Measurements from ENCODE around the gene SUMO1.
"Not testable (repeated sequence)": the region's sequence is repeated elsewhere in the genome, so short reads cannot be mapped to it uniquely, and the experiment has no call there.

Gene SUMO1

DNA sequence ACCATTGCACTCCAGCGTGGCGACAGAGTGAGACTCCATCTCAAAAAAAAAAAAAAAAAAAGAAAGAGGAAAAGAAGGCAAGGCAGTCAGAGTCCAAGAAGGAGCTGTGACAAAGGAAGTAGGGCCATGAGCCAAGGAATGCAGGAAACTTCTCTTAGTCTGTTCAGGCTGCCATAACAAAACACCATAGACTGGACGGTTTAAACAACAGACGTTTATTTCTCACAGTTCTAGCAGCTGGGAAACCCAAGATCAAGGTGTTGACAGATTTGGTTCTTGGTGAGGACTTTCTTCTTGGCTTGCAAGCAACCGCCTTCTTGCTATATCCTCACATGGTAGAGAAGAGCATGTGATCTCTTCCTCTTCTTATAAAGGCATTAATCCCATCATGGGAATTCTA lies 13.1 kb upstream of the SUMO1 start:
- Histone ChIP-seq H3K9ac (ENCODE audit: low read depth, low read length) (no peak overlapping the region), H3K4me3 (ENCODE audit: low read depth, low read length) (no peak overlapping the region), H3K9me3 (ENCODE audit: control insufficient read depth, insufficient read depth, low read length) (no peaks in the 10 kb centered on the region), H3K27ac (ENCODE audit: low read depth, low read length) (no peak overlapping the region), H3K27me3 (ENCODE audit: control insufficient read depth, insufficient read depth, low read length) (no peaks in the 10 kb centered on the region), H3K4me1 (ENCODE audit: control insufficient read depth, insufficient read depth, low read length) (peaks cover 15% of the 10 kb centered on the region), H3K36me3 (ENCODE audit: control insufficient read depth, insufficient read depth, low read length) (no peaks in the 10 kb centered on the region)

DNA sequence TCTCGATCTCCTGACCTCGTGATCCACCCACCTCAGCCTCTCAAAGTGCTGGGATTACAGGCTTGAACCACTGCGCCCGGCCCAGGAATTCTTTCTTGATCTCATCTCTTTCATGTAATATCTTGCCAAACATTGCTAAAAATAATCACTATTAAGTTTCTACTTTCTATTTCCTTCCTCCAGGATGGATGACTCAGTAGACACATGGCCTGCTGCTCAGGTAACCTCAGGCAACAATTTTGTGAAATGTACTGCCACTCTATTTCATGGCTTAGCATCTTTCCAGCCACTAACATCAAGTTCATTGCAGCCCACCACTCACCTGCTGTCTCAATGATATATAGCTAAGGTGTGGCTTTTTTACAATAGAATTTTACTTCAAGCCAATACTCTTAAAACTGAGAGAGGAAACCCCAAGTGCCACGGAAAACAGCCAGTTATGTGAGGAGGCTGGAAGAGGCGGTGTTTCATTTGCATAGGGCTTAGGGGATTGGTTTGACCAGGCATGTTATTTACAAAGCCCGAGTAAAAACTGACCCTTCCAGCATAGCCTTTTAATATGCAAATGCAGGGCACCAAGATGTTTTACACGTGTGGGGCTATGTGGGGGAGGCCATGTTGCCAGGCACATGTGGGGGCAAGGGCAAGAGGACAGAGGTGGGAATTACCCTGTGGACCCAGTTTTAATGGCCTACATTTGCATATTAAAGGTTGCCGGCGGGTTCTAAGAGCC lies 11.3 kb upstream of the SUMO1 start:
- no peaks in the 10 kb centered on the region for H3K9me3 ChIP-seq (ENCODE audit: control insufficient read depth, insufficient read depth, low read length)
- peak overlapping the region; percentile 94 for H3K27ac ChIP-seq (ENCODE audit: low read depth, low read length)
- peak overlapping the region; percentile 45 for H3K9ac ChIP-seq (ENCODE audit: low read depth, low read length)
- peaks cover 15% of the 10 kb centered on the region for H3K4me1 ChIP-seq (ENCODE audit: control insufficient read depth, insufficient read depth, low read length)
- no peaks in the 10 kb centered on the region for H3K27me3 ChIP-seq (ENCODE audit: control insufficient read depth, insufficient read depth, low read length)
- H3K36me3 ChIP-seq (ENCODE audit: control insufficient read depth, insufficient read depth, low read length) = no peaks in the 10 kb centered on the region
- peak overlapping the region; percentile 49 for H3K4me3 ChIP-seq (ENCODE audit: low read depth, low read length)

DNA sequence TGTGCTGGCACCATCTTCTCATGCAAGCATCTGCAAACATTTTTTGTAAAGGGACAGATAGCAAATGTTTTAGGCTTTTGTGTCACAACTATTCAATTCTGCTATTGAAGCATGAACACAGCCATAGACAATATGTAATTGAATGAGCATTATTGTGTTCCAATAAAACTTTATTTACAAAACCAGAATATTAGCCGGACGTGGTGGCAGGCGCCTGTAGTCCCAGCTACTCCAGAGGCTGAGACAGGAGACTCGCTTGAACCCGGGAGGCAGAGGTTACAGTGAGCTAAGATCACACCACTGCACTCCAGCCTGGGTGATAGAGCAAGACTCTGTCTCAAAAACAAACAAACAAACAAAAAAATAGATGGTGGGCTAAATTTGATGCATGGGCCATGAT lies 9.3 kb upstream of the SUMO1 start:
- peaks cover 15% of the 10 kb centered on the region for H3K4me1 ChIP-seq (ENCODE audit: control insufficient read depth, insufficient read depth, low read length)
- H3K9ac ChIP-seq (ENCODE audit: low read depth, low read length); H3K27ac ChIP-seq (ENCODE audit: low read depth, low read length); H3K9me3 ChIP-seq (ENCODE audit: control insufficient read depth, insufficient read depth, low read length); H3K27me3 ChIP-seq (ENCODE audit: control insufficient read depth, insufficient read depth, low read length); H3K36me3 ChIP-seq (ENCODE audit: control insufficient read depth, insufficient read depth, low read length); H3K4me3 ChIP-seq (ENCODE audit: low read depth, low read length): not testable (repeated sequence)

DNA sequence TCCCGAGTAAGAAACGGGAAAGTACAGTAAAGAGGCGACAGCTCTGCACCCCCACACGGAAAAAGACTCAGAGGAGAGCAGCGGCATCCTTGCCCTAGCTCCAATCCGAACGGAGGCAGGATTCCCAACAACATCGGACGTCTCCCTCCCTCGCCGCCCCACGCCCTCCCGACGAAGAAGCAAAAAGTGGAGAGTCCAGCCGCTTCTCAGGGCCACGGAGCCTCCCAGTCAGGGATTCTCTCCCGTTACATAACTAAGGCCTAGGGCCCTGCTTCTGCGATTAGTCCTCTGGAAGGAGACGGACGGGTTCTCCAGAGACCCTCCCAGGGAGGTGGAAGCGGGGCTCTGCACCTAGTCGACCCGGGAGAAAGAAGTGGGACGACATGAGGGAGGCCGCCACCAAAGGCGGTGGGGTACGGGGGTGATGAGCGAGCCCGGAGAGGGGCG lies 587 bp downstream of the SUMO1 start:
- peak overlapping the region; percentile 95 for H3K9ac ChIP-seq (ENCODE audit: low read depth, low read length)
- peaks cover 6% of the 10 kb centered on the region for H3K4me1 ChIP-seq (ENCODE audit: control insufficient read depth, insufficient read depth, low read length)
- peaks cover 10% of the 10 kb centered on the region; the same call in 1 of the 2 replicates for H3K36me3 ChIP-seq (ENCODE audit: control insufficient read depth, insufficient read depth, low read length)
- peak overlapping the region; percentile 99 for H3K27ac ChIP-seq (ENCODE audit: low read depth, low read length)
- no peaks in the 10 kb centered on the region for H3K27me3 ChIP-seq (ENCODE audit: control insufficient read depth, insufficient read depth, low read length)
- H3K4me3 ChIP-seq (ENCODE audit: low read depth, low read length) = peak overlapping the region; percentile 99
- H3K9me3 ChIP-seq (ENCODE audit: control insufficient read depth, insufficient read depth, low read length) = no peaks in the 10 kb centered on the region

DNA sequence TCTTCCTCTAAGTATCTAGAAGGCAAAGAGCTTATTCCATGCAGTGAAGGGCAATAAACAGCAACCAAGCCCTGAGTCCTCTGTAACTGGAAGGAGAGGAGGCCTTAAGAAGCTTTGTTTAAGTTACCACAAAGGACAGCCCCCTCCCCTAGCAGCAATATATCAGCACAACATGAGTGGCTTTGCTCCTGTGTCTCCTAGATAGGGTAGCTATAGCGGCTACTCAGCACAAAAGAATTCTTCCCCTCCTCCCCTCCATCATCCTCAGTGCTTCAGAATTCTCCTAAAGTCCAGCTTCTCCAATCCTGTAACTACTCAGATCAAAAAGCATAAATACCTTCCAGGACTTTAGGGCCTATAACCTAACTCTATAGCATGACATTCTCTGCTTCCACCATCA lies 16.5 kb downstream of the SUMO1 start:
- Histone ChIP-seq H3K9ac (ENCODE audit: low read depth, low read length) (no peak overlapping the region), H3K9me3 (ENCODE audit: control insufficient read depth, insufficient read depth, low read length) (no peaks in the 10 kb centered on the region), H3K36me3 (ENCODE audit: control insufficient read depth, insufficient read depth, low read length) (peaks cover 57% of the 10 kb centered on the region), H3K4me1 (ENCODE audit: control insufficient read depth, insufficient read depth, low read length) (peaks cover 10% of the 10 kb centered on the region), H3K27me3 (ENCODE audit: control insufficient read depth, insufficient read depth, low read length) (no peaks in the 10 kb centered on the region), H3K27ac (ENCODE audit: low read depth, low read length) (peak overlapping the region; percentile 52), H3K4me3 (ENCODE audit: low read depth, low read length) (no peak overlapping the region)

DNA sequence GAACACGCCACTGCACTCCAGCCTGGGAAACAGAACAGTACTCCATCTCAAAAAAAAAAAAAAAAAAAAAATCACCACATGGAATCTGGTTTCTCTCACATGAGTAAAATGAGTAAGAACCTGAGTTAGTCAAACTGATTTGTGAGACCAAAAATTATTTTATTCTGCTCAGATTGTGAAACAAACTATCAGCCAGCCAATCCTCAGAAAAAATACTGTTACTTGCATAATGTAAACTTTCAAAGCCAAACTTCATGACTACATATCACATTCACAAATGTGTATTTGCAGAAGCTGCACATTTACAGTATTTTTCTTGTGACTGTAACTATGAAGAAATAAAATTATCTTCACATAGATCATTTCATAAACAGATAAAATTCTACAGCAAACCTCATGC lies 23.2 kb downstream of the SUMO1 start:
- no peak overlapping the region for H3K9ac ChIP-seq (ENCODE audit: low read depth, low read length)
- peaks cover 61% of the 10 kb centered on the region for H3K36me3 ChIP-seq (ENCODE audit: control insufficient read depth, insufficient read depth, low read length)

DNA sequence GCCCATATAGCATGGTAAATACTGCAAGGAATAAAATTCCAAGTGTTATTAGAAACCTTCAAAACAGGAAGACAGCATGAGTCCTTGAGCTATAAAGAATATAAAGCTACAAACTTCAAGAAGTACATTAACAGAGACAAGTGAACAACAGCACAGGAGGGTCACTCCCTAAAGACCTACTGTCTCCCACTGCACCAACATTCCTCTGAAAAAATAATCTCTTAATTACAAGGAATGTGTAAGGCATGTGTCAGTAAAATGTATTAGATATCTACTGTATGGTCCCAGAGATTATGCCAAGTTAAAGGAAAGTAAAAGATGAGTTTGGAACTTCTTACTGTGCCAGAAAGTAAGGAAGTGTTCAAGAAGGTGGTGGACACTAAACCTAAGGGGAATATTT lies 29.9 kb downstream of the SUMO1 start:
- no peak overlapping the region for H3K9ac ChIP-seq (ENCODE audit: low read depth, low read length)
- no peaks in the 10 kb centered on the region for H3K27me3 ChIP-seq (ENCODE audit: control insufficient read depth, insufficient read depth, low read length)
- no peak overlapping the region for H3K4me3 ChIP-seq (ENCODE audit: low read depth, low read length)
- no peaks in the 10 kb centered on the region for H3K4me1 ChIP-seq (ENCODE audit: control insufficient read depth, insufficient read depth, low read length)
- H3K27ac ChIP-seq (ENCODE audit: low read depth, low read length) = no peak overlapping the region
- H3K9me3 ChIP-seq (ENCODE audit: control insufficient read depth, insufficient read depth, low read length) = no peaks in the 10 kb centered on the region
- peaks cover 70% of the 10 kb centered on the region for H3K36me3 ChIP-seq (ENCODE audit: control insufficient read depth, insufficient read depth, low read length)

More for the DNA sequence above, 23.2 kb downstream of the SUMO1 start:
- Histone ChIP-seq H3K4me1 (ENCODE audit: control insufficient read depth, insufficient read depth, low read length) (no peaks in the 10 kb centered on the region), H3K27ac (ENCODE audit: low read depth, low read length) (no peak overlapping the region), H3K27me3 (ENCODE audit: control insufficient read depth, insufficient read depth, low read length) (no peaks in the 10 kb centered on the region), H3K4me3 (ENCODE audit: low read depth, low read length) (no peak overlapping the region), H3K9me3 (ENCODE audit: control insufficient read depth, insufficient read depth, low read length) (no peaks in the 10 kb centered on the region)

DNA sequence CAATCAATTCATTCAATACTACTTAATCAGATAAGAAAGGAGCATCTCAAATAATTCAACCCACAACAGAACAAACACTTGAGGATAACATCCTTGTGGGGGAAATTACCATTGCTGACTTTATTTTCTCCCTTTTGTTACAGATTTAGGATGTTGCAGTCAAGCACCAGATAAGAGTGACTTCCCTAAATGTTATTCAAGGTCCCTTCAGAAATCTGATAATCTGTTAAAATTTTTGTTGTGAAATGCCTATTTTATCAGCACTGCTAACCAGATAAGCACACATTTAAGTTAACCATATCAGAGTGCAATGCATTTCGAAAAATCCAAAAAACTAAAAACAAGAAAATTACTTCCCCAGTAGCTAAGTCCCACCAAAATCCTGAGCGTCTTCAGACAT lies 33.5 kb downstream of the SUMO1 start:
- Histone ChIP-seq H3K27me3 (ENCODE audit: control insufficient read depth, insufficient read depth, low read length) (no peaks in the 10 kb centered on the region), H3K36me3 (ENCODE audit: control insufficient read depth, insufficient read depth, low read length) (peaks cover 49% of the 10 kb centered on the region)

DNA sequence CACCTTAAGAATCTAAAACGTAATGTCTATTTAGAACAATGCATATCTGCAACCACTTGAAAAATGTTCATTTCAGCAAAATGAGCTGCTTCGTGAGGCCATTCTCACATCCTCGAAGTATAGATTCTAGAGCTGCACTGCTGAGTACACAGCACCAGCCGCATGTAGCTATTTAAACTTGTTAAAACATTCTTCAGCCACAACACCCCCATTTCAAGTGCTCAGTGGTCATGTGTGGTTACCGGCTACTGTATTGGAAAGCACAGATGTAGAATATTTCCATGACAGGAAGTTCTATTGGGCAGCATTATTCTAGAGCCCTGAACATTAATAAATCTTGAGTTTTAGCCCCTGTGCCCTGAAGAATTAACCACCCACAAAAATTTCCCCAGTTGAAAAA lies 35.0 kb downstream of the SUMO1 start:
- Histone ChIP-seq H3K36me3 (ENCODE audit: control insufficient read depth, insufficient read depth, low read length) (peaks cover 38% of the 10 kb centered on the region), H3K27me3 (ENCODE audit: control insufficient read depth, insufficient read depth, low read length) (no peaks in the 10 kb centered on the region), H3K4me1 (ENCODE audit: control insufficient read depth, insufficient read depth, low read length) (no peaks in the 10 kb centered on the region), H3K4me3 (ENCODE audit: low read depth, low read length) (no peak overlapping the region), H3K27ac (ENCODE audit: low read depth, low read length) (no peak overlapping the region), H3K9ac (ENCODE audit: low read depth, low read length) (no peak overlapping the region), H3K9me3 (ENCODE audit: control insufficient read depth, insufficient read depth, low read length) (no peaks in the 10 kb centered on the region)

More for the DNA sequence above, 33.5 kb downstream of the SUMO1 start:
- Histone ChIP-seq H3K4me1 (ENCODE audit: control insufficient read depth, insufficient read depth, low read length) (no peaks in the 10 kb centered on the region), H3K27ac (ENCODE audit: low read depth, low read length) (no peak overlapping the region), H3K9ac (ENCODE audit: low read depth, low read length) (no peak overlapping the region), H3K4me3 (ENCODE audit: low read depth, low read length) (no peak overlapping the region), H3K9me3 (ENCODE audit: control insufficient read depth, insufficient read depth, low read length) (no peaks in the 10 kb centered on the region)

DNA sequence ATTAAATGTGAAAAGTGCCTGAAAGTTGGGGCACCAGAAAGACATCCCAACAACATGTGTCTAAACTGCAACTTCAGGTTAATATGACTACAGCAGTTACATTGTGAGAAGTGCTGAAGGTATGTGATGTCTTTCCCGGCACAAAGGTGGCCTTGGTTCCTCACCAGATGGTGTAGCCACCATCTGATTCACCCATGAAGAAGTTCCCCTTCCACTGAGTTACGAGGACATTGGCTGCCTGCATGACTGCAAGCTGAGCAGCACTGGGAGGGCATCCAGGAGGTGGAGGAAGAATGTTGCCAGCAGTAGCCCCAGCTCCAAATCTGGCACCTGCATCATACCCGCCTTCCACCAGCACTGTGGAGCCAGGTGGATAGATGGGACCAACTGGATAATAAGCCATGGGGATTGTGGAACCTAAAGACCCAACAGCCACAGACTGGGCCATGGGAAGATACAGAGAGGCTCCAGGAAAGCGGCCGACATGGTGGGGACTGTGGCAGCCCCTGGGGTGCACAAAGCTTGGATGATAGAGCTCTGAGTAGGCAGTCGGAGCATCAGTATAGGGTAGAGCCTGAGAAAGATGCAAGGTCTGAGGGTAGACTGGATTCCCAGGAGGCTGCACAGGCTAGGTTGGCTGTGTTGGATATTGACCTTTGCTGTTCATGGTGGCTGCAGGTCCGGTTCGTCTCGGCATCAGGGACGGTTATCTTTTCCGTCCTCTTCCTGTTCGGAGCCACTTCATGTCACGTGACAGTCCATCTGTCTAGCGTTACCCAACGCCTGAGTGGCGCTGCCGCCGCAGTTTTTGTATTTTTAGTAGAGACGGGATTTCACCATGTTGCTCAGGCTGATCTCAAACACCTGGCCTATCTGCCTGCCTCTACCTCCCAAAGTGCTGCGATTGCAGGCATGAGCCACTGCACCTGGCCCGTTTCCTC lies 36.9 kb downstream of the SUMO1 start:
- H3K9me3 ChIP-seq (ENCODE audit: control insufficient read depth, insufficient read depth, low read length) = no peaks in the 10 kb centered on the region
- H3K36me3 ChIP-seq (ENCODE audit: control insufficient read depth, insufficient read depth, low read length) = peaks cover 24% of the 10 kb centered on the region
- H3K27ac ChIP-seq (ENCODE audit: low read depth, low read length) = no peak overlapping the region
- no peak overlapping the region for H3K9ac ChIP-seq (ENCODE audit: low read depth, low read length)
- no peaks in the 10 kb centered on the region for H3K4me1 ChIP-seq (ENCODE audit: control insufficient read depth, insufficient read depth, low read length)
- H3K4me3 ChIP-seq (ENCODE audit: low read depth, low read length) = no peak overlapping the region
- no peaks in the 10 kb centered on the region for H3K27me3 ChIP-seq (ENCODE audit: control insufficient read depth, insufficient read depth, low read length)

DNA sequence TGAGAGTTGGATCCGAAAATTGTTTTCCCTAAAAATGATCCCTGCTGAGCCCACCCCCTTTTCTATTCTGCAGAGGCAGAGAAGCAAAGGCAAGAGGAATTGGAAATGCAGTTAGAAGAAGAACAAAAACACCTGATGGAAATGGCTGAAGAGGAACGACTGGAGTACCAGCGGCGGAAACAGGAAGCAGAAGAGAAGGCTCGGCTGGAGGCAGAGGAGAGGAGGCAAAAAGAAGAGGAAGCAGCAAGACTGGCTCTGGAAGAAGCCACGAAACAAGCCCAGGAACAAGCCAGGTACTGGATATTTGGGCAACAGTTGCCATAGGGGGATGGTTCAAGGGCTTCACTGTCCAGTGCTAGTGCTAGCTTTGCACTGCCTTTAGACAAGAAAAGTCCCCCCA lies 41.7 kb downstream of the SUMO1 start:
- H3K4me1 ChIP-seq (ENCODE audit: control insufficient read depth, insufficient read depth, low read length) = 0 out of 2 replicates have a peak, but pooled peaks cover 3% of the 10 kb centered on the region
- no peak overlapping the region for H3K4me3 ChIP-seq (ENCODE audit: low read depth, low read length)
- no peaks in the 10 kb centered on the region for H3K27me3 ChIP-seq (ENCODE audit: control insufficient read depth, insufficient read depth, low read length)
- H3K36me3 ChIP-seq (ENCODE audit: control insufficient read depth, insufficient read depth, low read length) = no peaks in the 10 kb centered on the region
- H3K9ac ChIP-seq (ENCODE audit: low read depth, low read length) = no peak overlapping the region
- no peaks in the 10 kb centered on the region for H3K9me3 ChIP-seq (ENCODE audit: control insufficient read depth, insufficient read depth, low read length)
- no peak overlapping the region for H3K27ac ChIP-seq (ENCODE audit: low read depth, low read length)

All from HUES48 (cell line).